ENCODE data around the gene TMEM191B.
"Not testable (repeated sequence)": the region's sequence is repeated elsewhere in the genome, so short reads cannot be mapped to it uniquely, and the experiment has no call there.

GRCh38 chr22:18575686-18576085, 48.1 kb downstream of the TMEM191B start:
- not testable (repeated sequence) for TF ChIP-seq CTCF (IDR thresholded peaks at IDR 0.05); EP300 (IDR thresholded peaks at IDR 0.05; ENCODE audit: low read depth); POLR2A (IDR thresholded peaks at IDR 0.05)
